PFSK-1 (cell line): ENCODE data around the gene GPR62.

Source experiments
- FOXP2 ChIP-seq: optimal IDR thresholded peaks from 2 replicates; pipeline ENCODE3; 2011; ENCODE audit warnings: borderline replicate concordance, control low read depth, inconsistent platforms; ENCODE audit not compliant: insufficient read depth; ENCODE audit errors: extremely low read length, extremely low read depth
- POLR2AphosphoS5 ChIP-seq: IDR thresholded peaks from 2 replicates; pipeline ENCODE4 v1.6.1; 2012; ENCODE audit warnings: low read depth, mild to moderate bottlenecking, control low read depth, low read length, moderate library complexity
- SIN3A ChIP-seq: IDR thresholded peaks from 2 replicates; pipeline ENCODE4 v1.6.1; 2012; ENCODE audit warnings: mild to moderate bottlenecking, low read length, moderate library complexity, borderline replicate concordance; ENCODE audit not compliant: insufficient read depth
- TAF1 ChIP-seq: IDR thresholded peaks from 2 replicates; pipeline ENCODE4 v1.6.1; 2012; ENCODE audit warnings: low read length, control low read depth, borderline replicate concordance; ENCODE audit not compliant: insufficient read depth
- TF ChIP-seq, protein P1 (sequence below), 2 experiments: IDR thresholded peaks; 2 replicates each; pipeline versions ENCODE4 v1.6.1 to v1.8.0; 2011 to 2012; ENCODE audit warnings: low read depth in 2 of 2, low read length in 2 of 2, control low read depth in 1 of 2, inconsistent platforms in 1 of 2, mild to moderate bottlenecking in 1 of 2, moderate library complexity in 1 of 2; ENCODE audit not compliant: insufficient read depth in 1 of 2

The GPR62 gene

DNA sequence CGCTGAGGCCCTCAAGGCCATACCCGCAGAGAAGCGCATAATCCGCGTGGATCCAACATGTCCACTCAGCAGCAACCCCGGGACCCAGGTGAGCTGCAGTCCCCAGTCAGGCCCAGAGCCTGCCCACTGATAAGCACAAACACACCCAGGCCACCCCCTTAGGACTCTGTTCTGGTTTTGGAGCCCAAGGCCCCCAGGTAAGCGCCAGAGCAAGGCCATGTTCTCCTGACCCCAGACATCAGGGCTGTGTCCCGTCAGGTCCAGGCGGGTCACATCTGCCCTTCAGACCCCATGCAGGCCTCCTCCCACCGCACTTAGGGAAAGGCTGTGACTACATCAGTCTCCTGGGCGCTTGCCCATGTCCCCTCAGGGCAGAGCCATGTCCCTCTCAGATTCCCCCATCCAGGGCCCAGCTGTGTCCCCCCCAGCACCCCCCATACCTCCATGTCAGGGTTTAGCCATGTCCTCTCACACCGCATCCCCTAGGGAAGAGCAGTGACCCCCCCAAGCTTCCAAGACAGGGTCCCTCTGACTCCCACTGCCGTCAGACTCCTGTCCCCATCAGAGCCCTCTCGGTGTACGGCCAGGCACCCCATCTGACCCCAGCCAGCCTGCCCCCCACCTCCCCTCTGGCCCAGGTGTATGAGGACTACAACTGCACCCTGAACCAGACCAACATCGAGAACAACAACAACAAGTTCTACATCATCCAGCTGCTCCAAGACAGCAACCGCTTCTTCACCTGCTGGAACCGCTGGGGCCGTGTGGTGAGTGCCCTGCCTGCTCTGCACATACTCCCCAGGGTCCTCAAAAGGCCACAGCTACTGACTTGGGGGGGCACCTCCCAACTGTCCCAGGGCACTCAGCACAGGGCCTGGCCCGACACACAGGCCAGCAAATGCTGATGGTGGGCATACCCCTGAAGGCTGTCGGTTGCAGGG, 11.5 kb upstream of the GPR62 start:
- no peak for TF ChIP-seq SIN3A
- no peak for TF ChIP-seq FOXP2
- no peak for TF ChIP-seq TAF1
- TF ChIP-seq, protein P1, sequence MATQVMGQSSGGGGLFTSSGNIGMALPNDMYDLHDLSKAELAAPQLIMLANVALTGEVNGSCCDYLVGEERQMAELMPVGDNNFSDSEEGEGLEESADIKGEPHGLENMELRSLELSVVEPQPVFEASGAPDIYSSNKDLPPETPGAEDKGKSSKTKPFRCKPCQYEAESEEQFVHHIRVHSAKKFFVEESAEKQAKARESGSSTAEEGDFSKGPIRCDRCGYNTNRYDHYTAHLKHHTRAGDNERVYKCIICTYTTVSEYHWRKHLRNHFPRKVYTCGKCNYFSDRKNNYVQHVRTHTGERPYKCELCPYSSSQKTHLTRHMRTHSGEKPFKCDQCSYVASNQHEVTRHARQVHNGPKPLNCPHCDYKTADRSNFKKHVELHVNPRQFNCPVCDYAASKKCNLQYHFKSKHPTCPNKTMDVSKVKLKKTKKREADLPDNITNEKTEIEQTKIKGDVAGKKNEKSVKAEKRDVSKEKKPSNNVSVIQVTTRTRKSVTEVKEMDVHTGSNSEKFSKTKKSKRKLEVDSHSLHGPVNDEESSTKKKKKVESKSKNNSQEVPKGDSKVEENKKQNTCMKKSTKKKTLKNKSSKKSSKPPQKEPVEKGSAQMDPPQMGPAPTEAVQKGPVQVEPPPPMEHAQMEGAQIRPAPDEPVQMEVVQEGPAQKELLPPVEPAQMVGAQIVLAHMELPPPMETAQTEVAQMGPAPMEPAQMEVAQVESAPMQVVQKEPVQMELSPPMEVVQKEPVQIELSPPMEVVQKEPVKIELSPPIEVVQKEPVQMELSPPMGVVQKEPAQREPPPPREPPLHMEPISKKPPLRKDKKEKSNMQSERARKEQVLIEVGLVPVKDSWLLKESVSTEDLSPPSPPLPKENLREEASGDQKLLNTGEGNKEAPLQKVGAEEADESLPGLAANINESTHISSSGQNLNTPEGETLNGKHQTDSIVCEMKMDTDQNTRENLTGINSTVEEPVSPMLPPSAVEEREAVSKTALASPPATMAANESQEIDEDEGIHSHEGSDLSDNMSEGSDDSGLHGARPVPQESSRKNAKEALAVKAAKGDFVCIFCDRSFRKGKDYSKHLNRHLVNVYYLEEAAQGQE (IDR thresholded peaks at IDR 0.05; ENCODE audit: insufficient read depth in 1 of 2, low read depth in 2 of 2, low read length in 2 of 2), result no peak
- TF ChIP-seq POLR2AphosphoS5, result no peak

DNA sequence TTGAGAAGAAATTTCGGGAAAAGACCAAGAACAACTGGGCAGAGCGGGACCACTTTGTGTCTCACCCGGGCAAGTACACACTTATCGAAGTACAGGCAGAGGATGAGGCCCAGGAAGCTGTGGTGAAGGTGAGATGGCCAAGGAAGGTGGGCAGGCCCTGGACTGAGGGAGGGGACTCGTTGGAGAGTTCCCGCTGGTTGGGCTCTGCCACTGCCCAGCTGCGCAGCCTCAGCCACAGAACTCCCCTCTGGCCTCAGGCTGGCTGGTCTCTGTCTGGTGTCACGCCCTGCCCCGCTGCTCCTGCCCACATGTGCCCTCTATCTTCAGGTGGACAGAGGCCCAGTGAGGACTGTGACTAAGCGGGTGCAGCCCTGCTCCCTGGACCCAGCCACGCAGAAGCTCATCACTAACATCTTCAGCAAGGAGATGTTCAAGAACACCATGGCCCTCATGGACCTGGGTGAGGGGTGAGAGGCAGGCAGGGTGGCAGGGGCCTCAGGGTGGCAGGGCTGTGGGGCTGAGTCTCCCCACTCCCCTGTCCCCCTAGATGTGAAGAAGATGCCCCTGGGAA, 10.6 kb upstream of the GPR62 start:
- TF ChIP-seq, protein P1 (IDR thresholded peaks at IDR 0.05; ENCODE audit: insufficient read depth in 1 of 2, low read depth in 2 of 2, low read length in 2 of 2), result no peak
- no peak for TF ChIP-seq FOXP2
- no peak for TF ChIP-seq TAF1
- no peak for TF ChIP-seq POLR2AphosphoS5
- TF ChIP-seq SIN3A, result no peak

DNA sequence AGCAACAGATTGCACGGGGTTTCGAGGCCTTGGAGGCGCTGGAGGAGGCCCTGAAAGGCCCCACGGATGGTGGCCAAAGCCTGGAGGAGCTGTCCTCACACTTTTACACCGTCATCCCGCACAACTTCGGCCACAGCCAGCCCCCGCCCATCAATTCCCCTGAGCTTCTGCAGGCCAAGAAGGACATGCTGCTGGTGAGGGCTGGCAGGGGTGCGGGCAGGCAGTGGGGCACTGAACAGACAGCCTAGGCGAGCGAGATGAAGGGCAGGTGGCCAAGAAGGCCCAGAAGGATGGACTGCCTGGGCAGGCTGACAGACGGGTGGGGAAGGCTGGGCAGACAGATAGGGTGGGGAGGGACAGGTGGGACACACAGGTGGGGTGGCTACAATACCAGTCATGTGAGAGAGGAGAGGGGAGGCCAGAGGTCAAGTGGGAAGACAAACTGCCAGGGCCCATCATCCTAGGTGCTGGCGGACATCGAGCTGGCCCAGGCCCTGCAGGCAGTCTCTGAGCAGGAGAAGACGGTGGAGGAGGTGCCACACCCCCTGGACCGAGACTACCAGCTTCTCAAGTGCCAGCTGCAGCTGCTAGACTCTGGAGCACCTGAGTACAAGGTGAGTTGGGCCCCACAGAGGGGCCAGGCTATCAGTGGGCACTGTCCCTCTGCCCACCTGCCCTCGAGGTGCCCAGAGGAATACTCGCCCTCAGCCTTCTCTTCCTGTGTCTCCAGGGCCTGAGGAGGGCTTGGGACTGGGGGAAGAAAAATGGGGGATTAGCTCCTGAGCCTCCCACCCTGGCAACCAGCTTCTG, 9.9 kb upstream of the GPR62 start:
- TF ChIP-seq, protein P1 (IDR thresholded peaks at IDR 0.05; ENCODE audit: insufficient read depth in 1 of 2, low read depth in 2 of 2, low read length in 2 of 2), result no peak
- no peak for TF ChIP-seq TAF1
- TF ChIP-seq SIN3A, result no peak
- TF ChIP-seq POLR2AphosphoS5, result no peak
- TF ChIP-seq FOXP2, result no peak

DNA sequence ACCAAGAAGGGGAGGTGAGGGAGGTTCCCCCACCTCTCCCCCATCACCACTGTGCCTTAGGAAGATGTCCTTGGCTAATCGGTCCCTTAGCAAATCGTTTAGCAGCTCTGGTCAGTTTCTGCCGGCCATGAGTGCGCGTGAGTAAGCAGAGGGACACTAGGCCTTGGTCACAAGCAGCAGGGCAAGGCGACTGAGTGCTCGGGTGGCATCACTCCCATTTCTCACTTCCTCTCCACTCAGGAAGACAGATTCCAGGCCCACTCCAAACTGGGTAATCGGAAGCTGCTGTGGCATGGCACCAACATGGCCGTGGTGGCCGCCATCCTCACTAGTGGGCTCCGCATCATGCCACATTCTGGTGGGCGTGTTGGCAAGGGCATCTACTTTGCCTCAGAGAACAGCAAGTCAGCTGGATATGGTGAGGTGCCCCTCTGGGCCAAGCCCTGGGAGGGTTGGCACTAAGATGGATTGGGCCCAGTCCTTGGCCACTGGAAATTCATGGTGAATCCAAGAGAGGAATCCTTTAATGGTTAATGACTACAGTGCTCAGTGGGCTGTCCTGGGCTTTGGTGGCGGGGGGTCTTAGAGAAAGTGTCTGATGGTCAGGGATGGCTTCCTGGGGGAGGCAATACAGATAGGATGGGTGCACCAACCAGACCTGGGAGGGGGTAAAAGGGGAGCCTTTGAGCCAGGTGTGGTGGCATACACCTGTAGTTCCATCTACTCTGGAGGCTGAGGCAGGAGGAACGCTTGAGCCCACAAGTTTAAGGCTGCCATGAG, 9.1 kb upstream of the GPR62 start:
- TF ChIP-seq FOXP2 (no peak), TAF1 (no peak)

DNA sequence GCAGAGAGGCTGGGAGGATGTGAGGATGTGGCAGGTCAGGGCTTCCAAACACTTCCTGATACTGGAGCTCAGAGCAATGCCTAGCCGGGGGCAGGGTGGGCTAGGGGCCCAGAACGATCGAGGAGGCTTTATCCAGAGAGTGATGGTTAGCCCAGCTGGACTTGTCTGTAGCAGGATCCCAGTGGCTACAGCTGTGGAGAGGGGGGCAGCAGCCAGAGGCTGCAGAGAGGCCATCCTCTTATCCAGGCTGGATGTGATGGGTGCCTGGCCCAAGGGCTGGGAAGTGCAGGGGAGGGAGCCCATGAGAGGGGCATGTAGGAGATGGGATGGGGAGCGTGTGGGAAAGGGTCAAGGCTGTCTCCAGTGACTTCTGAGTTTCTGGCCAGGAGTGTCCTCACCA, 8.4 kb upstream of the GPR62 start:
- TF ChIP-seq, protein P1 (IDR thresholded peaks at IDR 0.05; ENCODE audit: insufficient read depth in 1 of 2, low read depth in 2 of 2, low read length in 2 of 2), result no peak
- TF ChIP-seq FOXP2 (no peak), TAF1 (no peak), SIN3A (no peak), POLR2AphosphoS5 (no peak)
